ENCODE data around the gene BMP4.

The BMP4 gene

GRCh38 chr14:53927171-53927570, 29.5 kb downstream of the BMP4 start:
- ChIA-PET POLR2A (no interaction called here), CTCF (interaction anchor here (3.8 kb wide), 1 partner anchor 12 kb away, joined by 29 read pairs; no protein-coding TSS in a partner anchor)
- DNase-seq (ENCODE audit: extremely low spot score) = no peak
- TF ChIP-seq, protein P1, sequence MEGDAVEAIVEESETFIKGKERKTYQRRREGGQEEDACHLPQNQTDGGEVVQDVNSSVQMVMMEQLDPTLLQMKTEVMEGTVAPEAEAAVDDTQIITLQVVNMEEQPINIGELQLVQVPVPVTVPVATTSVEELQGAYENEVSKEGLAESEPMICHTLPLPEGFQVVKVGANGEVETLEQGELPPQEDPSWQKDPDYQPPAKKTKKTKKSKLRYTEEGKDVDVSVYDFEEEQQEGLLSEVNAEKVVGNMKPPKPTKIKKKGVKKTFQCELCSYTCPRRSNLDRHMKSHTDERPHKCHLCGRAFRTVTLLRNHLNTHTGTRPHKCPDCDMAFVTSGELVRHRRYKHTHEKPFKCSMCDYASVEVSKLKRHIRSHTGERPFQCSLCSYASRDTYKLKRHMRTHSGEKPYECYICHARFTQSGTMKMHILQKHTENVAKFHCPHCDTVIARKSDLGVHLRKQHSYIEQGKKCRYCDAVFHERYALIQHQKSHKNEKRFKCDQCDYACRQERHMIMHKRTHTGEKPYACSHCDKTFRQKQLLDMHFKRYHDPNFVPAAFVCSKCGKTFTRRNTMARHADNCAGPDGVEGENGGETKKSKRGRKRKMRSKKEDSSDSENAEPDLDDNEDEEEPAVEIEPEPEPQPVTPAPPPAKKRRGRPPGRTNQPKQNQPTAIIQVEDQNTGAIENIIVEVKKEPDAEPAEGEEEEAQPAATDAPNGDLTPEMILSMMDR (IDR thresholded peaks at IDR 0.05; ENCODE audit: control extremely low read depth, extremely low read depth, low read depth, missing control alignments) = no peak

GRCh38 chr14:53925201-53925766, 31.3 kb downstream of the BMP4 start:
- TF ChIP-seq, protein P1 (IDR thresholded peaks at IDR 0.05; ENCODE audit: control extremely low read depth, extremely low read depth, low read depth, missing control alignments) = no peak

GRCh38 chr14:53924753-53925152, 31.9 kb downstream of the BMP4 start:
- ChIA-PET CTCF (interaction anchor here (0.8 to 3.0 kb wide), 4 partner anchors 12 to 491 kb away, joined by 3 to 15 read pairs (median 6); no protein-coding TSS in a partner anchor), POLR2A (no interaction called here)
- DNase-seq (ENCODE audit: extremely low spot score) = no peak
- TF ChIP-seq, protein P1 (IDR thresholded peaks at IDR 0.05; ENCODE audit: control extremely low read depth, extremely low read depth, low read depth, missing control alignments) = no peak

More at GRCh38 chr14:53925201-53925766, 31.3 kb downstream of the BMP4 start:
- ChIA-PET POLR2A (no interaction called here), CTCF (interaction anchor here (0.8 to 3.0 kb wide), 5 partner anchors 12 to 491 kb away, joined by 3 to 15 read pairs (median 3); no protein-coding TSS in a partner anchor)
- no peak for DNase-seq (ENCODE audit: extremely low spot score)

DNA sequence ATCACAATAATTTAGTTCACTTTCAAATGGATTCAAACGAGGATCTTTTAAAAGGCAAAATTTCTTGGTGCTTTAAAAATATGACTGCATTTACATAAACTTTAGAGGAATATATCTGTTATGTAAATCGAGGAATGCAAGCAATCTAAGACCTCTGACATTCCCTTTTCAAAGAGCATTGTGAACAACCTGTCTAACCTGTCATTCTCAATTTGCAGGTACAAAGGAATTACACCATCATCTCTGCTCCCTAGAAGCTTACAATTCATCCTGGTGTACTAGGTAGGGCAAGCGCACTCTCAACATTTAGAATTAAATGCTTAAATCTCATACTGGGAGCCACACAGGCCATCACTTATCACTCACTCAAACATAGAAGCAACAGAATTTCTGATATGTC, 35.6 kb downstream of the BMP4 start:
- TF ChIP-seq, protein P1 (IDR thresholded peaks at IDR 0.05; ENCODE audit: control extremely low read depth, extremely low read depth, low read depth, missing control alignments) = no peak
- no peak for DNase-seq (ENCODE audit: extremely low spot score)
- ChIA-PET POLR2A (no interaction called here), CTCF (interaction anchor here (0.8 to 3.1 kb wide), 7 partner anchors 8 to 38 kb away, joined by 3 to 19 read pairs (median 4); no protein-coding TSS in a partner anchor)

DNA sequence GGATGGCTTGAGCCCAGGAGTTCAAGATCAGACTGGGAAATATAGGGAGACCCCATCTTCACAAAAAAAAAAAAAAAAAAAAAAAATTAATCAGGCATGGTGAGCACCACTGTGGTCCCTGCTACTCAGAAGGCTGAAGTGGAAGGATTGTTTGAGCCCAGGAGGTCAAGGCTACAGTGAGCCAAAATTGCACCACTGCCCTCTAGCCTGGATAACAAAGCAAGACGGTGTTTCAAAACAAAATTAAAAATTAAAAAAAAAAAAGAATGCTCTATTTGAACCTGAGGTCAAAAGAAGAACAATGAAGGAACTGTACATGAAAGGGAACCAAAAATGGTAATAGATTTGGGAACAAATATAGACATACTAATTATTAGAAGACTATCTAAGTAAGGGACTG, 40.4 kb downstream of the BMP4 start:
- ChIA-PET CTCF (no interaction called here), POLR2A (no interaction called here)
- no peak for DNase-seq (ENCODE audit: extremely low spot score)
- TF ChIP-seq, protein P1 (IDR thresholded peaks at IDR 0.05; ENCODE audit: control extremely low read depth, extremely low read depth, low read depth, missing control alignments) = no peak

DNA sequence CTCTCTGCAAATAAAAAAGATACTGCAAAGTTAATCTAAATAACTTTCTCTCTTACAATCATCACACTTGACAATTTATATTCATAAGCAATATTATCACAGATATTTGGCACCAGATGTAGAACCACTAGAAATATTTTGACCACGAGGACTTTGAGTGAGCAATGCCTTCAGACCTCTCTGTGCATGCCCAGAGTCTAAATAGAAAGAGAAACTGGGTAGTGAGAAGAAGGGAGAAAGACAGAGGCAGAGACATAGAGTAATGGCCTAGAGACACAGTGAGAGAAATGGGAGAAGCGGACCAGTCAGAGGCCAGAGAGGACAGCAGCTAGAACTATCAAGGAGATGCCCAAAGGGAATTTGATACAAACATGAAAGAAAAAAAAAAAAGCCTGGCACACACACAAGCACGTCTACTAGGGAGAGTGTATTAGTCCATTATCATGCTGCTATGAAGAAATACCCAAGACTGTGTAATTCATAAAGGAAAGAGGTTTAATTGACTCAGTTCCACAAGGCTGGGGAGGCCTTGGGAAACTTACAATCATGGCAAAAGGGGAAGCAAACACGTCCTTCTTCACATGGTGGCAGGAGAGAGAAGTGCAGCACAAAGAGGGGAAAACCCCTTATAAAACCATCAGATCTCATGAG, 41.1 kb downstream of the BMP4 start:
- DNase-seq (ENCODE audit: extremely low spot score) = no peak
- TF ChIP-seq, protein P1 (IDR thresholded peaks at IDR 0.05; ENCODE audit: control extremely low read depth, extremely low read depth, low read depth, missing control alignments) = no peak
- CTCF ChIA-PET = no interaction called here
- POLR2A ChIA-PET = no interaction called here
